Parathyroid adenoma (tissue), 2 donors: ENCODE data around the gene WDR91.
"Not testable (repeated sequence)": the region's sequence is repeated elsewhere in the genome, so short reads cannot be mapped to it uniquely, and the experiment has no call there.

ENCODE experiments used
- H2AFZ ChIP-seq: fragments of 300-600 bp; sonication (generic); one replicate; pipeline ENCODE4 v1.7.0; 2017; ENCODE audit warnings: antibody characterized with exemption, mild to moderate bottlenecking
- H3K27ac ChIP-seq: fragments of 300-600 bp; sonication (generic); one replicate; pipeline ENCODE4 v1.7.0; 2017
- H3K27me3 ChIP-seq: fragments of 300-600 bp; sonication (generic); one replicate; pipeline ENCODE4 v1.7.0; 2017; ENCODE audit warnings: low read length; ENCODE audit not compliant: control insufficient read depth, insufficient read depth
- H3K36me3 ChIP-seq: fragments of 300-600 bp; sonication (generic); one replicate; pipeline ENCODE4 v1.7.0; 2017; ENCODE audit warnings: low read length; ENCODE audit not compliant: control insufficient read depth, insufficient read depth
- H3K4me1 ChIP-seq: fragments of 300-600 bp; sonication (generic); one replicate; pipeline ENCODE4 v1.7.0; 2017; ENCODE audit warnings: control low read depth
- H3K4me2 ChIP-seq: fragments of 300-600 bp; sonication (generic); one replicate; pipeline ENCODE4 v1.7.0; 2017; ENCODE audit warnings: low read length
- H3K4me3 ChIP-seq: fragments of 300-600 bp; sonication (generic); one replicate; pipeline ENCODE4 v1.7.0; 2017; ENCODE audit warnings: low read depth, low read length
- H3K79me2 ChIP-seq: fragments of 300-600 bp; sonication (generic); one replicate; pipeline ENCODE4 v1.7.0; 2017; ENCODE audit warnings: control low read depth
- H3K9ac ChIP-seq: fragments of 300-600 bp; sonication (generic); one replicate; pipeline ENCODE4 v1.7.0; 2017; ENCODE audit warnings: mild to moderate bottlenecking
- H3K9me3 ChIP-seq: fragments of 300-600 bp; sonication (generic); one replicate; pipeline ENCODE4 v1.7.0; 2017; ENCODE audit warnings: low read length; ENCODE audit not compliant: control insufficient read depth
- TF ChIP-seq, protein P1 (sequence below): fragments of 300-600 bp; sonication (generic); IDR thresholded peaks from one replicate; pipeline ENCODE4 v1.7.0; 2017; ENCODE audit warnings: antibody characterized with exemption, mild to moderate bottlenecking
- donor health status: primary hyperparathyroidism.

The WDR91 gene

DNA sequence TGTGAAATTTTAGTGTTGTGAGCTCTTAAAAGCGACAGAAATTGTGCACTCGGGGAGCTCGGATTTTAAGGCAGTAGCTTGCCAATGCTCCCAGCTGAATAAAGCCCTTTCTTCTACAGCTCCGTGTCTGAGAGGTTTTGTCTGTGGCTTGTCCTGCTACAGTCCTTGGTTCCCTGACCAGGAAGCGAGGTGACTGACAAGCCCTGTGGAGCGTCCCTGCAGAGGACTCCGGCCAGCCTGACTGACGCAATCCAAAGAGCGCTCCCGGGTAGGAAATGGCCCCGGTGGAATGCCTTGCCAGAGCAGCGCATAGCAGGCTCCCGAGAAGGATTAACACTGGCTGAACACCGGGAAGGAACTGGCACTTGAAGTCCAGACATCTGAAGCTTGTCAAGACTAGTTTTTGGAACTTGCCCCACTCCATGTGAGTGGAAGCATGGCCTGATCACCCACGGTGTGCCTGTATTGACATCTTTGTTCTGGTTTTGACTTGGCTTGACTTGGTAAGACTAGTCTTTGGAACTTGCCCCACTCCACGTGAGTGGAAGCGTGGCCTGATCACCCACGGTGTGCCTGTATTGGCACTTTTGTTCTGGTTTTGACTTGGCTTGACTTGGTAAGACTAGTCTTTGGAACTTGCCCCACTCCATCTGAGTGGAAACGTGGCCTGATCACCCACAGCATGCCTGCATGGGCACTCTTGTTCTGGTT, 39.6 kb downstream of the WDR91 start:
- H3K79me2 ChIP-seq, H3K36me3 ChIP-seq, H3K9ac ChIP-seq: not testable (repeated sequence)

DNA sequence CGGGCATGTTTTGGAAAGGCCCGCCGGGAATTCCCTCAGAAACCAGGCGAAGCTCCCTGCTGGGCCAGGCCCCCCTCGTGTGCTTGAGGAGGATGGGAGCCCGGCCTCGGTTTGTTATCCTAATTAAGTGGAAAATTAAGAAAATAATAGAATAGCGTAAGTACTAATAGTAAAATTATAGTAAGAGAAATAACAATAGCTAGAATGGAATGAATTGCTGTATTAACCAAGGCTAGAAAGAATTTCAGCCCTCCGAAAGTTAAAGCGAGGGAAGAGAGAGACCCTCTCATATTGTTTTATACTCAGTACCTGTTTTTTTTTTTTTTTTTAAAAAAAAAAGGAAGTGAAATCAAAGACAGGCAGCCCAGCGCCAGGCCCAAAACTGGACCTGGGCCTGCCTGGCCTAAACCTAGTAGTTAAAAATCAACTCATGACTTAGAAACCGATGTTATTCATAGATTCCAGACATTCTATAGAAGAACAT, 40.3 kb downstream of the WDR91 start:
- H3K79me2 ChIP-seq, H3K9me3 ChIP-seq, H3K36me3 ChIP-seq, H3K27me3 ChIP-seq: not testable (repeated sequence)
- Histone ChIP-seq H3K4me1 (peaks cover 12% of the 10 kb centered on the region), H3K27ac (peak overlapping the region; percentile 81), H2AFZ (peak overlapping the region; percentile 92), H3K9ac (peak overlapping the region; percentile 73), H3K4me3 (peak overlapping the region; percentile 76), H3K4me2 (peak overlapping the region; percentile 92)

More for the DNA sequence above, 39.6 kb downstream of the WDR91 start:
- H3K9me3 ChIP-seq, H3K27me3 ChIP-seq, H3K4me2 ChIP-seq, H3K4me3 ChIP-seq: not testable (repeated sequence)
- Histone ChIP-seq H3K27ac (peak overlapping the region; percentile 81), H3K4me1 (peaks cover 12% of the 10 kb centered on the region), H2AFZ (peak overlapping the region; percentile 92)

DNA sequence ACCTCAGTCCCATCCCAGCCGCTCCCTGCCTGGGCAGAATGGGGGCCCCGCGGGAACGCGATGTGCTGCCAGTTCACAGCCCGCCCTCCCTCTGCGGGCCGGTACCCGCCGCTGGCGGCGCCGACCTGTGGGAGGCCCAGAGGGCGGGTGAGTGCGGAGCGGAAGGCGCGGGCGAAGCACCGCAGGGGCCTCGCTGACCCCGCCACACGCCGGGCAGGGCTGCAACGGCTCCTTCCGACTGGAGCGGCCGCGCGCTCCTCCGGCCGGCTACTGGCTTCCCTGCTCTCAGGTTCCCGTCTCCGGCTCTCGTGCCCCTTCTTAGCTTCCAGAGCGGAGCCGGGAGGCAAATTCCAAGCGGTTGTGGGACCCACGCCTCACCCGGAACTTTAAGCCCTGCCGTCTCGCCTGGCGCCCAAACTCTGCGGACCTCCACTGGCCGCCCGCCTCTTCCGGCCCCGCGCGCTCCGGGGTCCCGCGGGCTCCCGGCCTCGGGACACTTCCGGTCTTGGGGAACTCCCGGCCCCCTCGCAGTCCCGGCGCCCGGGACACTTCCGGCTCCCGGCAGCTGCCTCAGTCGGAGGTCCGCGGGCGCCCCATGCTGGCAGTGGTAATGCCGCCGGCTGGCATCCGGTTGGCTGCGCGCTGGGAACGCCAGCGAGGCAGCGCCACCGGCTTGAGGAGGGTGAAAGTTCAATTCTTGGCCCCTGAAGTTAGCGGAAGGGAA, 40.9 kb downstream of the WDR91 start, which contains the start of gene CYREN:
Gene CYREN, minus strand, starts transcription at position 434 of the 724 bp plus-strand sequence. CDS start 1,785 bp downstream, outside the sequence.
- H3K4me3 ChIP-seq, result peak within 1 kb of the TSS; percentile 76
- H3K79me2 ChIP-seq, result peaks cover 5% of the 10 kb centered on the region
- H2AFZ ChIP-seq, result peak within 1 kb of the TSS; percentile 92
- H3K4me2 ChIP-seq, result peak within 1 kb of the TSS; percentile 92
- H3K27me3 ChIP-seq, result no peaks in the 10 kb centered on the region
- peaks cover 12% of the 10 kb centered on the region for H3K4me1 ChIP-seq
- no peaks in the 10 kb centered on the region for H3K36me3 ChIP-seq
- TF ChIP-seq, protein P1, sequence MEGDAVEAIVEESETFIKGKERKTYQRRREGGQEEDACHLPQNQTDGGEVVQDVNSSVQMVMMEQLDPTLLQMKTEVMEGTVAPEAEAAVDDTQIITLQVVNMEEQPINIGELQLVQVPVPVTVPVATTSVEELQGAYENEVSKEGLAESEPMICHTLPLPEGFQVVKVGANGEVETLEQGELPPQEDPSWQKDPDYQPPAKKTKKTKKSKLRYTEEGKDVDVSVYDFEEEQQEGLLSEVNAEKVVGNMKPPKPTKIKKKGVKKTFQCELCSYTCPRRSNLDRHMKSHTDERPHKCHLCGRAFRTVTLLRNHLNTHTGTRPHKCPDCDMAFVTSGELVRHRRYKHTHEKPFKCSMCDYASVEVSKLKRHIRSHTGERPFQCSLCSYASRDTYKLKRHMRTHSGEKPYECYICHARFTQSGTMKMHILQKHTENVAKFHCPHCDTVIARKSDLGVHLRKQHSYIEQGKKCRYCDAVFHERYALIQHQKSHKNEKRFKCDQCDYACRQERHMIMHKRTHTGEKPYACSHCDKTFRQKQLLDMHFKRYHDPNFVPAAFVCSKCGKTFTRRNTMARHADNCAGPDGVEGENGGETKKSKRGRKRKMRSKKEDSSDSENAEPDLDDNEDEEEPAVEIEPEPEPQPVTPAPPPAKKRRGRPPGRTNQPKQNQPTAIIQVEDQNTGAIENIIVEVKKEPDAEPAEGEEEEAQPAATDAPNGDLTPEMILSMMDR, result peak; percentile 94
- H3K9me3 ChIP-seq, result no peaks in the 10 kb centered on the region
- H3K9ac ChIP-seq, result peak within 1 kb of the TSS; percentile 73
- H3K27ac ChIP-seq, result peak within 1 kb of the TSS; percentile 81

DNA sequence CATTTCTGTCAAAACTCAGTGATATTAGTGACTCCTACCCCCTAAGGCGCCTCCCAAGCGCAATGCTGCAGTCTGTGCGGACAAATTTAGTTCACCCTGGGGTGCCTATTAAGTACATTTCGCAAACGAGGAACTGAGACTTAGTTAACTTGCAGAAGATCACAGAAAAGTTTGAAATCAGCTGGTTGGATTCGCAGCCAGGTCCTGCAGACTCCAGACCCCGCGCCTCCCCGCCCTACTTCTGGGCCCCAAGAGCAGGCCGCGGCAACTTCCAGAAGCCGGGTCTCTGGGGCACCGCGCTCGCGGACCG, 41.4 kb downstream of the WDR91 start:
- Histone ChIP-seq H3K9me3 (no peaks in the 10 kb centered on the region), H3K4me3 (peak overlapping the region; percentile 76), H3K27me3 (no peaks in the 10 kb centered on the region), H3K4me1 (peaks cover 12% of the 10 kb centered on the region), H3K36me3 (no peaks in the 10 kb centered on the region), H3K79me2 (peaks cover 5% of the 10 kb centered on the region), H3K27ac (peak overlapping the region; percentile 81), H2AFZ (peak overlapping the region; percentile 92), H3K4me2 (peak overlapping the region; percentile 92), H3K9ac (peak overlapping the region; percentile 73)
- TF ChIP-seq, protein P1, result no peak

DNA sequence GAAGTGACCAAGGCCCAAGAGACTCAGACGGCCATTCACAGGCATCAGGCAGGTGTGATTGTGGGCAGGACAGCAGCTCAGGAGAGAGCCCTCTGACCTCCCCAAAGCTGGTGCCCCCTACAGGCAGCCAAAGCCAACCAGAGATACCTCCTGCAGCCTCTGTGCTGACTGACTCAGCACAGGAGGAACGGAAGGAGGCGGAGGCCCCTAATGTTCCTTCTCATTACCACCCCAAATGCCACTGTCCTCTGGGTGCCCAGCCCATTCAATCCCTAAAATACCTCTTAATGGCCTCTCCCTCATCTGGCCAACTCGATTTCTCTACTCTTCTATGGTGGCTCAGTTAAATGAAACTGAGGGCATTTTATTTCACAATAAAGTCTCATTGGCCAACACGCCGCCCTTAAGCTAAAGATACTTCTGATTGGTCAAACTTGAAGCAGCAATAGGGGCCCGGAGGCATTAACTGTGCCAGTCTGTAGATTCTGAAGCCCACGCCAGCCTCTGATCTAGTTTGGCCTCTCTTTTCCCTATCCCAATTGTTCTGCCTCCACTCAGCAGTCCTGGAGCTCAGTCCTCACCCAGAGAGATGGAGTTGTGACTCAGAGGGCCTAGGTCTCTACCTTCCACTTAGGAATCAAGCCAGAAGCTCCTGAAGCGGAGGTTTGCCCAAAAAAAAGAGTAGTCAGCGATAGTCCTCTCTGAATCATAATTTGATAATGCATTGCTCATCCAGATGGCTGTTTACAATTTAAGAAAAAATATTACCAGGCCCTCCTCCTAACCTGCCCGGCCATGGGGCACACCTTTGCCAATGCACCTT, 42.0 kb downstream of the WDR91 start:
- Histone ChIP-seq H3K9me3 (no peaks in the 10 kb centered on the region), H3K9ac (peak overlapping the region; percentile 73), H3K27me3 (no peaks in the 10 kb centered on the region), H3K79me2 (peaks cover 5% of the 10 kb centered on the region), H3K4me1 (peaks cover 12% of the 10 kb centered on the region), H3K4me3 (peak overlapping the region; percentile 76), H3K4me2 (peak overlapping the region; percentile 92), H3K27ac (peak overlapping the region; percentile 81), H3K36me3 (no peaks in the 10 kb centered on the region), H2AFZ (peak overlapping the region; percentile 92)
- TF ChIP-seq, protein P1, result peak; percentile 14
